K562 (cell line): Measurements from ENCODE around the gene FIZ1. TPM values are rescaled to one million over a fixed set of nuclear protein-coding genes. Genes with fewer than 3 reads are reported as not detected.
A peak's percentile ranks its signal among the peaks of the same experiment; 100 is the strongest.

ENCODE experiments used
- ARID4B ChIP-seq: sonication (generic); formaldehyde crosslinking; IDR thresholded peaks from 2 replicates; pipeline ENCODE4 v1.8.0; 2022; ENCODE audit warnings: mild to moderate bottlenecking, missing genetic modification reagents
- ARNT ChIP-seq, 2 experiments: fragments of 450-650 bp; IDR thresholded peaks; 2 replicates each; pipeline ENCODE4 v1.6.1; 2016; ENCODE audit warnings: mild to moderate bottlenecking in 1 of 2
- CHD1 ChIP-seq: fragments of 200-600 bp; sonication (generic); IDR thresholded peaks from one replicate; pipeline ENCODE4 v1.6.1; 2012; ENCODE audit warnings: mild to moderate bottlenecking, moderate library complexity, low read length, inconsistent platforms
- CSDE1 ChIP-seq, 2 experiments: fragments of 450-650 bp; IDR thresholded peaks; 2 replicates each; pipeline ENCODE4 v1.6.1; 2016; ENCODE audit warnings: mild to moderate bottlenecking in 1 of 2
- DEAF1 ChIP-seq: fragments of 450-650 bp; formaldehyde crosslinking; IDR thresholded peaks from 2 replicates; pipeline ENCODE4 v1.4.0; 2020; ENCODE audit warnings: mild to moderate bottlenecking, moderate library complexity
- ETV6 ChIP-seq, 3 experiments: fragments of 150-350 bp in 1 of 3; sonication (generic) in 1 of 3; formaldehyde crosslinking in 1 of 3; IDR thresholded peaks; 2 replicates each; pipeline versions ENCODE4 v1.6.1 to v1.8.0; 2014 to 2022; ENCODE audit warnings: borderline replicate concordance in 2 of 3, low read depth in 2 of 3, antibody characterized with exemption in 1 of 3, low read length in 1 of 3, mild to moderate bottlenecking in 1 of 3, missing genetic modification reagents in 1 of 3
- ILF3 ChIP-seq: fragments of 450-650 bp; IDR thresholded peaks from 2 replicates; pipeline ENCODE4 v1.6.1; 2018; ENCODE audit warnings: antibody characterized with exemption, mild to moderate bottlenecking, moderate library complexity, borderline replicate concordance
- VEZF1 ChIP-seq: fragments of 200-800 bp; sonication (Bioruptor generic); IDR thresholded peaks from 2 replicates; pipeline ENCODE4 v1.6.1; 2017; ENCODE audit warnings: missing genetic modification characterization, missing compliant biosample characterization
- ZBTB43 ChIP-seq: sonication (generic); formaldehyde crosslinking; IDR thresholded peaks from 2 replicates; pipeline ENCODE4 v1.8.0; 2023; ENCODE audit warnings: mild to moderate bottlenecking, missing genetic modification reagents
- ZNF740 ChIP-seq, 3 experiments: fragments of 200-800 bp in 1 of 3; sonication (Bioruptor generic) in 1 of 3; sonication (generic) in 1 of 3; formaldehyde crosslinking in 1 of 3; IDR thresholded peaks; 2 replicates each; pipeline versions ENCODE4 v1.6.1 to v1.8.0; 2016 to 2022; ENCODE audit warnings: mild to moderate bottlenecking in 2 of 3, missing compliant biosample characterization in 2 of 3, missing genetic modification characterization in 2 of 3, missing genetic modification reagents in 1 of 3
- polyA plus RNA-seq, 8 experiments: library from polyadenylated mRNA; depleted of rRNA in 4 of 8; stranded (reverse) in 5 of 8; unstranded in 3 of 8; fragments of >200 nt; fragmentation: Nextera tagmentation in 2 of 8; fragmentation: Illumina TruSeq in 1 of 8; extraction: Ambion mirVana in 2 of 8; extraction: Trizol in 1 of 8; gene quantifications; 2 replicates each; pipeline versions ENCODE4 v1.2.1 to v1.2.3, GENCODE V29; 2011 to 2014; ENCODE audit warnings: inconsistent platforms in 1 of 8, missing spikeins in 1 of 8
- total RNA-seq, 7 experiments: library from RNA; depleted of rRNA in 6 of 7; stranded (reverse); fragments of >200 nt in 6 of 7; fragmentation: Illumina TruSeq in 2 of 7; extraction: Trizol in 2 of 7; gene quantifications; 2 replicates each; pipeline versions ENCODE4 v1.2.1 to v1.2.3, GENCODE V29; 2011 to 2021; ENCODE audit warnings: low replicate concordance in 1 of 7

FIZ1 gene
- total and polyA plus RNA-seq, 9 of the 15 experiments (the other 6 are each of a cell fraction or from before 2014, with no cell fraction given) = 0.79 to 17.5 (median 5.5) TPM

- peak; percentile 100 for TF ChIP-seq ZNF740 (CRISPR knock-in tag; IDR thresholded peaks at IDR 0.05)
- peak in 1 of 2 experiments; percentile 99; a peak in 2 of 4 replicates for TF ChIP-seq ZNF740 (tag; IDR thresholded peaks at IDR 0.05)
- TF ChIP-seq ETV6 (IDR thresholded peaks at IDR 0.05; ENCODE audit: borderline replicate concordance in 1 of 2, low read depth in 2 of 2, low read length in 1 of 2) = 0 out of 4 replicates have a peak, but pooled peaks of 1 of the 2 experiments have one; percentile 19
- TF ChIP-seq ETV6 (CRISPR knock-in tag; IDR thresholded peaks at IDR 0.05; ENCODE audit: borderline replicate concordance) = no peak
- peak; percentile 39 to 71; a peak in 1 of 4 replicates for TF ChIP-seq ARNT (IDR thresholded peaks at IDR 0.05)
- peak; percentile 69; the same call in 1 of the 2 replicates for TF ChIP-seq ZBTB43
- peak; percentile 29; the same call in 1 of the 2 replicates for TF ChIP-seq ARID4B (CRISPR knock-in tag)
- TF ChIP-seq ILF3 = peak; percentile 46; the same call in 1 of the 2 replicates
- TF ChIP-seq VEZF1 = peak; percentile 49
- TF ChIP-seq DEAF1 (CRISPR knock-in tag) = peak; percentile 76
- peak; percentile 87 for TF ChIP-seq CHD1
- TF ChIP-seq CSDE1 (IDR thresholded peaks at IDR 0.05) = no peak
Measured at GRCh38 chr19:55605637-55606470, 6.5 kb upstream of the FIZ1 start, which contains the start of gene ZNF865 (continued).
